Effector memory CD4-positive, alpha-beta T cell (primary cell): ENCODE results near the gene ARPC1B.
"Not testable (repeated sequence)": the region's sequence is repeated elsewhere in the genome, so short reads cannot be mapped to it uniquely, and the experiment has no call there.

ENCODE experiments used
- DNase-seq, 3 donors: peaks; one replicate each; pipeline ENCODE4 v3.0.0-alpha.2; 2020
- H3K27ac ChIP-seq: 2 replicates; pipeline ENCODE4 v1.7.0; 2013; ENCODE audit warnings: mild to moderate bottlenecking, low read length, moderate library complexity; ENCODE audit not compliant: insufficient read depth, poor library complexity, severe bottlenecking
- H3K27me3 ChIP-seq: replicated peaks from 2 replicates; pipeline ENCODE4 v1.7.0; 2013; ENCODE audit warnings: mild to moderate bottlenecking, low read length; ENCODE audit not compliant: insufficient read depth, control insufficient read depth, poor library complexity, severe bottlenecking
- H3K36me3 ChIP-seq: 2 replicates; pipeline ENCODE4 v1.7.0; 2013; ENCODE audit warnings: mild to moderate bottlenecking, low read length, moderate library complexity; ENCODE audit not compliant: control insufficient read depth, insufficient read depth
- H3K4me1 ChIP-seq: 2 replicates; pipeline ENCODE4 v1.7.0; 2013; ENCODE audit warnings: low read length, mild to moderate bottlenecking; ENCODE audit not compliant: control insufficient read depth, insufficient read depth, poor library complexity, severe bottlenecking
- H3K4me3 ChIP-seq: 2 replicates; pipeline ENCODE4 v1.7.0; 2013; ENCODE audit warnings: low read length, low read depth, mild to moderate bottlenecking; ENCODE audit not compliant: insufficient read depth, poor library complexity, severe bottlenecking
- H3K9me3 ChIP-seq: 2 replicates; pipeline ENCODE4 v1.7.0; 2013; ENCODE audit warnings: mild to moderate bottlenecking, low read length, moderate library complexity; ENCODE audit not compliant: control insufficient read depth

Gene ARPC1B

GRCh38 chr7:99380032-99380822, 5.7 kb downstream of the ARPC1B start:
- H3K27me3 ChIP-seq = no peaks in the 10 kb centered on the region
- H3K27ac ChIP-seq = peak overlapping the region; percentile 98
- H3K36me3 ChIP-seq = peaks cover 22% of the 10 kb centered on the region
- H3K9me3 ChIP-seq = no peaks in the 10 kb centered on the region
- H3K4me3 ChIP-seq = peak overlapping the region; percentile 35
- peaks cover 52% of the 10 kb centered on the region for H3K4me1 ChIP-seq
- DNase-seq = peak in 2 of 3 donors; percentile 23 to 24

DNA sequence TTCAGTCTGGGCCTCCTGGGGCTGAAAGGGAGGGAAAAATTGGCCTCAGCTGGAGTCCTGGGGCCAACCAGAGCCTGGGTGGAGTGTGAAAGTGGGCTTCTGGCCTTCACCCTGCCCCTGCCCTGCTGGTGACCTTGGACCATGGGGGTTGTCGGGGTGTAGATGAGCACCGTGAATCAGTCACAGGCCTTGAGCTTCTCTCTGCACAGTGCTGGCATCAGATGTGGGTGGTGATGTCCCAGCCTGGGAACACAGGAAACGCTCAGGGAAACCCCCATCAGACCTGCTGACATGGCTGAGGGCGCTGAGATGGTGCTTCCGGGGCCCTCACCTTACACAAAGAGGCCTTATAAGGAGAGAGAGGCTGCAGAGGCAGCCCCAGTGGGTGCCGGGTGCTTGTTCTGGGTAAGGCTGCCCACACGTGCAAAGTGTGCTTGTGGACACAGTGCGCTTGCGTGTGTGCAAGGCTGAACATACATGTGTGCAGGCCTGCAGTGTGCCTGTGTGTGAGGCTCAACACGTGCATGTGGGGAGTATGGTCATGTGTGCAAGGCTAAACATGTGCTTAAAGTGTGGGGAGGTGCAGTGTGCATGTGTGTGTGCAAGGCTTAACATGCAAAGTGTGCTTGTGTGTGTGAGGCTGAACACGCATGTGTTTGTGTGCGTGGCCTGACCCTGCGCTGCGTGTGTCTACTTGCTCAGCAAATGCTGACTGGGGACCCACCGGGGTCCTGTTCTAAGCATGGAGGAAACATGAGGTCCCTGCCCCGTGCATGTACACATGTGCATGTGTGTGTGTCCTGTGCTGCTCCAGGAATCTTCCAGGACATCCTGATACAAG, 6.5 kb downstream of the ARPC1B start:
- Histone ChIP-seq H3K27me3 (no peaks in the 10 kb centered on the region), H3K27ac (peak overlapping the region; percentile 98), H3K4me3 (peak overlapping the region; percentile 35), H3K36me3 (peaks cover 27% of the 10 kb centered on the region), H3K4me1 (peaks cover 52% of the 10 kb centered on the region), H3K9me3 (no peaks in the 10 kb centered on the region)
- peak; percentile 90 to 92 (median 92) for DNase-seq

DNA sequence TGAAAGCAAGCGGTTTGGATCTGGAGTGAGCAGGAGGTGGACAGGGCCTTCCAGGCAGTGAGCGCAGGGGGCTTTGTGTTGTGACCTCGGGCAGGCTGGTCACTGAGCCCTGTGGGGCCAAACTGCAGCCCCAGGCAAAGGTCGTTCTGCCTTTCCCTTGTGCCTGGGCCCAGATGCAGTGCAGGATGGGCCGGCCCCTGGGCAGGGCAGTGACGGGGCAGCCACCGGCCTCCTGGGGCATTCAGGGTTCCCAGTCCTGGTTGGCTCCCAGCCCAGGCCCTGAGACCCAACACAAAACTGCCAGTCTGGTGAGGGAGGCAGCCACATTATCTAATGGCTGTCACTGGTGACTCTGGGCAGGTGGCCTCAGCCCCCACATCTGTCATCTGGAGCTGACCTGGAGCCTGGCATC, 7.1 kb downstream of the ARPC1B start:
- Histone ChIP-seq H3K4me3 (no peak overlapping the region), H3K36me3 (peaks cover 33% of the 10 kb centered on the region), H3K27ac (peak overlapping the region; percentile 60), H3K9me3 (no peaks in the 10 kb centered on the region), H3K4me1 (peaks cover 52% of the 10 kb centered on the region), H3K27me3 (no peaks in the 10 kb centered on the region)
- DNase-seq = no peak

GRCh38 chr7:99383203-99383602, 8.7 kb downstream of the ARPC1B start:
- Histone ChIP-seq H3K4me3 (no peak overlapping the region), H3K27ac (peak overlapping the region; percentile 43), H3K9me3 (no peaks in the 10 kb centered on the region), H3K4me1 (peaks cover 50% of the 10 kb centered on the region), H3K27me3 (no peaks in the 10 kb centered on the region), H3K36me3 (peaks cover 38% of the 10 kb centered on the region)
- DNase-seq = no peak

GRCh38 chr7:99383791-99384370, 9.4 kb downstream of the ARPC1B start:
- Histone ChIP-seq H3K4me1 (peaks cover 49% of the 10 kb centered on the region), H3K27ac (peak overlapping the region; percentile 43), H3K4me3 (no peak overlapping the region), H3K27me3 (no peaks in the 10 kb centered on the region), H3K36me3 (peaks cover 40% of the 10 kb centered on the region), H3K9me3 (no peaks in the 10 kb centered on the region)
- no peak for DNase-seq

GRCh38 chr7:99384523-99384922, 10.0 kb downstream of the ARPC1B start:
- Histone ChIP-seq H3K36me3 (peaks cover 45% of the 10 kb centered on the region), H3K27ac (peak overlapping the region; percentile 43), H3K4me3 (no peak overlapping the region), H3K27me3 (no peaks in the 10 kb centered on the region), H3K9me3 (no peaks in the 10 kb centered on the region), H3K4me1 (peaks cover 42% of the 10 kb centered on the region)
- no peak for DNase-seq

DNA sequence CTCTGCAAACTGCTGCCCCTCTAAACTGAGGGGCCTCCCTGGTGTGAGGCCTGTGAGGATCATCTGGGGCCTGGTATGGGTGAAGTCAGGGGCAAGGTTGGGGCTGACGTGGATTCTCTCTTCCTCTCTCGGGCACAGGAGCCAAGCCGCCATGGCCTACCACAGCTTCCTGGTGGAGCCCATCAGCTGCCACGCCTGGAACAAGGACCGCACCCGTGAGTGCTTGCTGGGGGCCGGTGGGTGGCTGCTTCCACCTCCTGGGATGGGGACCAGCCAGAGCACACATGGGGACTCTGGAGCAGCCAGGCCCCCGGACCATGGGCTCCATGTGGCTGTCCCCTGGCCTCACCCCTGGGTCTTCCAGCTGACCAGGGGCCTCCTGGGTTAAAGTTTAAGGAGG, 11.0 kb downstream of the ARPC1B start:
- peaks cover 56% of the 10 kb centered on the region for H3K36me3 ChIP-seq
- H3K4me3 ChIP-seq = no peak overlapping the region
- peak overlapping the region; percentile 57 for H3K27ac ChIP-seq
- DNase-seq = no peak
- H3K9me3 ChIP-seq = no peaks in the 10 kb centered on the region
- H3K27me3 ChIP-seq = no peaks in the 10 kb centered on the region
- peaks cover 32% of the 10 kb centered on the region for H3K4me1 ChIP-seq

DNA sequence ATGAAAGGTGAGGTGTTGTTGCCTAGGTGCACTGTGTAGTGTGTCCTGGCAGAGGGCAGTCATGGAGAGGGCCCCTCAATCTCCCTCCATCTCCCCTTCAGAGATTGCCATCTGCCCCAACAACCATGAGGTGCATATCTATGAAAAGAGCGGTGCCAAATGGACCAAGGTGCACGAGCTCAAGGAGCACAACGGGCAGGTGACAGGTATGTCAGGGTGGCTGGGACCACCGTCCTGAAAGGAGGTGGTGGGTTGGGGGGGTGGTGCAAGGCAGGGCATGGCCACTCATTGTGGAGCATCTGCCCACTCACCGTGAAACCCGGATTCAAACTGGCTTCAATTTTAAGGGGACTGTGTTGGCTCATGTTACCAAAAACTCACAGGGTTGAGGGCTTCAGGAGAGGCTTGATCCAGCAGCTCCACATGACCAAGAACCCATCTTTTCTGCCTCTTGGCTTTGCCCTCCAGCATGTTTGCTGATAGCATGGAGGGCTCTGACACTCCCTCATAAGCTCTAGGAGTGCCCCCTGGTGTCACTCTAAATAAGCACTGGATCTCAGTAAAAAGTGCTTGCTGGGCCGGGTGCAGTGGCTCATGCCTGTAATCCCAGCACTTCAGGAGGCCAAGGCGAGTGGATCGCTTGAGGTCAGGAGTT, 12.2 kb downstream of the ARPC1B start:
- Histone ChIP-seq H3K9me3 (no peaks in the 10 kb centered on the region), H3K36me3 (peaks cover 67% of the 10 kb centered on the region), H3K4me1 (peaks cover 21% of the 10 kb centered on the region), H3K27ac (peak overlapping the region; percentile 32), H3K4me3 (no peak overlapping the region), H3K27me3 (no peaks in the 10 kb centered on the region)
- DNase-seq = no peak

DNA sequence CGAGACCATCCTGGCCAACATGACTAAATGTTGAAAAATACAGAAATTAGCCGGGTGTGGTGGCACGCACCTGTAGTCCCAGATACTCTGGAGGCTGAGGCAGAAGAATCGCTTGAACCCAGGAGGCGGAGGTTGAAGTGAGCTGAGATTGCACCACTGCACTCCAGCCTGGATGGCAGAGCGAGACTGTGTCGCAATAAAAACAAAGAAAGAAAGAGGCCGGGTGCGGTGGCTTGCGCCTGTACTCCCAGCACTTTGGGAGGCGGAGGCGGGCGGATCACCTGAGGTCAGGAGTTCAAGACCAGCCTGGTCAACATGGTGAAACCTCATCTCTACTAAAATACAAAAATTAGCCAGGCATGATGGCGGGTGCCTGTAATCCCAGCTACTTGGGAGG, 12.7 kb downstream of the ARPC1B start:
- not testable (repeated sequence) for H3K4me3 ChIP-seq, DNase-seq, H3K9me3 ChIP-seq, H3K27me3 ChIP-seq, H3K27ac ChIP-seq
- H3K4me1 ChIP-seq = peaks cover 20% of the 10 kb centered on the region
- H3K36me3 ChIP-seq = peaks cover 68% of the 10 kb centered on the region
